ENCODE measurements around the gene CAMK1. TPM values are rescaled to one million over a fixed set of nuclear protein-coding genes. Genes with fewer than 3 reads are reported as not detected.

Gene CAMK1
- total and polyA plus RNA-seq, 2 of the 4 experiments (the other 2 are of a cell fraction), result 33.3 to 36.4 TPM

DNA sequence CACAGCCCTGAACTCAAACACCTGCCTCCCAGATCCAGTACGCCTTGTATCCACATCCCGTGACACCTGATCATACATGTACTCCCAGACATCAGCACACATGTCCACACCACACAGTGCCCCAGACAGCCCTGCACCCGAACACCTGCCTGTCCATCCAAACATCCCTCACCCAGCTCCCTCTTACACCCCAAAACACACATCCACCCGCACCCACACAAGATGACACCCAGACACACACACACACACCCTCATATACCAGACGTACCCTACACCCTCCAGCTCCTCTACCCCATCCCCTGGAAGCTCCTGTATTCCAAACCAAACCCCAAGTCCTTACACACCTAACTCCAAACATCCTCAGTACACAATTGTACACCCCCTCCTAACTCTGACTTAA lies 735 bp downstream of the CAMK1 start:
- H3K9me3 ChIP-seq (ENCODE audit: control insufficient read depth, insufficient read depth, low read length), result no peaks in the 10 kb centered on the region
- in situ Hi-C loops (cut with MboI; ENCODE audit: low sequenced_read_pairs) (no loop called here), dilution Hi-C loops (cut with HindIII; ENCODE audit: low sequenced_read_pairs, unreplicated experiment) (no loop called here), intact Hi-C loops (cut with micrococcal nuclease) (no loop called here)
- H3K9ac ChIP-seq (ENCODE audit: low read depth, low read length), result peak overlapping the region; percentile 63
- H2AK9ac ChIP-seq (replicated peaks; ENCODE audit: low read depth, low read length, poor library complexity), result peak overlapping the region; percentile 87
- peak overlapping the region; percentile 73 to 76; a peak in 3 of 4 replicates for H4K8ac ChIP-seq (ENCODE audit: low read depth in 2 of 2, low read length in 2 of 2)
- ChIA-PET CTCF (no interaction called here), POLR2A (ENCODE audit: unreplicated experiment) (no interaction called here)
- H3K4me2 ChIP-seq (ENCODE audit: low read depth, low read length), result peak overlapping the region; percentile 97
- H2AK5ac ChIP-seq (ENCODE audit: low read depth, low read length), result peak overlapping the region; percentile 96
- peaks cover 8% of the 10 kb centered on the region; the same call in 1 of the 2 replicates for H4K20me1 ChIP-seq (ENCODE audit: insufficient read depth, low read length)
- DNase-seq, result no peak
- 0 out of 3 replicates have a peak overlapping the region, but pooled peaks have one; percentile 48 for H2BK15ac ChIP-seq (ENCODE audit: low read depth, low read length)
- 0 out of 2 replicates have a peak overlapping the region, but pooled peaks have one; percentile 25 for H4K5ac ChIP-seq (ENCODE audit: low read depth, low read length)
- no peak for TF ChIP-seq FOS (IDR thresholded peaks at IDR 0.05; ENCODE audit: low read depth, low read length)
- no peak for TF ChIP-seq SMC3 (IDR thresholded peaks at IDR 0.05; ENCODE audit: low read depth, low read length)
- TF ChIP-seq BHLHE40 (IDR thresholded peaks at IDR 0.05; ENCODE audit: low read depth, low read length), result no peak
- no peak for TF ChIP-seq MXI1 (IDR thresholded peaks at IDR 0.05; ENCODE audit: borderline replicate concordance, low read depth, low read length)
- TF ChIP-seq RFX5 (IDR thresholded peaks at IDR 0.05; ENCODE audit: low read depth, low read length), result no peak
- no peak for TF ChIP-seq CHD1 (IDR thresholded peaks at IDR 0.05; ENCODE audit: low read depth, low read length)
- TF ChIP-seq MAFK (IDR thresholded peaks at IDR 0.05; ENCODE audit: low read depth, low read length), result no peak
- no peak for TF ChIP-seq CEBPB (IDR thresholded peaks at IDR 0.05; ENCODE audit: low read depth, low read length)
- TF ChIP-seq, protein P1, sequence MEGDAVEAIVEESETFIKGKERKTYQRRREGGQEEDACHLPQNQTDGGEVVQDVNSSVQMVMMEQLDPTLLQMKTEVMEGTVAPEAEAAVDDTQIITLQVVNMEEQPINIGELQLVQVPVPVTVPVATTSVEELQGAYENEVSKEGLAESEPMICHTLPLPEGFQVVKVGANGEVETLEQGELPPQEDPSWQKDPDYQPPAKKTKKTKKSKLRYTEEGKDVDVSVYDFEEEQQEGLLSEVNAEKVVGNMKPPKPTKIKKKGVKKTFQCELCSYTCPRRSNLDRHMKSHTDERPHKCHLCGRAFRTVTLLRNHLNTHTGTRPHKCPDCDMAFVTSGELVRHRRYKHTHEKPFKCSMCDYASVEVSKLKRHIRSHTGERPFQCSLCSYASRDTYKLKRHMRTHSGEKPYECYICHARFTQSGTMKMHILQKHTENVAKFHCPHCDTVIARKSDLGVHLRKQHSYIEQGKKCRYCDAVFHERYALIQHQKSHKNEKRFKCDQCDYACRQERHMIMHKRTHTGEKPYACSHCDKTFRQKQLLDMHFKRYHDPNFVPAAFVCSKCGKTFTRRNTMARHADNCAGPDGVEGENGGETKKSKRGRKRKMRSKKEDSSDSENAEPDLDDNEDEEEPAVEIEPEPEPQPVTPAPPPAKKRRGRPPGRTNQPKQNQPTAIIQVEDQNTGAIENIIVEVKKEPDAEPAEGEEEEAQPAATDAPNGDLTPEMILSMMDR (conservative IDR thresholded peaks at IDR 0.05; ENCODE audit: low read depth, low read length), result no peak
- TF ChIP-seq, protein P2, sequence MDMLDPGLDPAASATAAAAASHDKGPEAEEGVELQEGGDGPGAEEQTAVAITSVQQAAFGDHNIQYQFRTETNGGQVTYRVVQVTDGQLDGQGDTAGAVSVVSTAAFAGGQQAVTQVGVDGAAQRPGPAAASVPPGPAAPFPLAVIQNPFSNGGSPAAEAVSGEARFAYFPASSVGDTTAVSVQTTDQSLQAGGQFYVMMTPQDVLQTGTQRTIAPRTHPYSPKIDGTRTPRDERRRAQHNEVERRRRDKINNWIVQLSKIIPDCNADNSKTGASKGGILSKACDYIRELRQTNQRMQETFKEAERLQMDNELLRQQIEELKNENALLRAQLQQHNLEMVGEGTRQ (IDR thresholded peaks at IDR 0.05; ENCODE audit: low read depth, low read length), result no peak
- TF ChIP-seq, protein P3, sequence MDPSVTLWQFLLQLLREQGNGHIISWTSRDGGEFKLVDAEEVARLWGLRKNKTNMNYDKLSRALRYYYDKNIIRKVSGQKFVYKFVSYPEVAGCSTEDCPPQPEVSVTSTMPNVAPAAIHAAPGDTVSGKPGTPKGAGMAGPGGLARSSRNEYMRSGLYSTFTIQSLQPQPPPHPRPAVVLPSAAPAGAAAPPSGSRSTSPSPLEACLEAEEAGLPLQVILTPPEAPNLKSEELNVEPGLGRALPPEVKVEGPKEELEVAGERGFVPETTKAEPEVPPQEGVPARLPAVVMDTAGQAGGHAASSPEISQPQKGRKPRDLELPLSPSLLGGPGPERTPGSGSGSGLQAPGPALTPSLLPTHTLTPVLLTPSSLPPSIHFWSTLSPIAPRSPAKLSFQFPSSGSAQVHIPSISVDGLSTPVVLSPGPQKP (IDR thresholded peaks at IDR 0.05; ENCODE audit: borderline replicate concordance, low read depth, low read length), result no peak
- TF ChIP-seq RAD21 (IDR thresholded peaks at IDR 0.05; ENCODE audit: low read length), result no peak
- no peak for TF ChIP-seq POLR2A (IDR thresholded peaks at IDR 0.05; ENCODE audit: low read depth, low read length)
- TF ChIP-seq RCOR1 (IDR thresholded peaks at IDR 0.05; ENCODE audit: insufficient replicate concordance, low read length), result no peak
- no peaks in the 10 kb centered on the region for H3K27me3 ChIP-seq (ENCODE audit: control insufficient read depth, insufficient read depth, low read length)
- 68% methylated on average over 5 of the region's 5 CpGs; no CpG with 5 or more reads in 1 of the 2 experiments for WGBS, 2 experiments (ENCODE audit: extremely low coverage in 2 of 2, insufficient read length in 1 of 2)
- H3K23ac ChIP-seq (ENCODE audit: low read depth, low read length), result peak overlapping the region; percentile 60; the same call in 1 of the 2 replicates
- BruUV-seq (replicated peaks), result no TSS peak
- H2BK120ac ChIP-seq (ENCODE audit: low read depth, low read length), result peak overlapping the region; percentile 14; the same call in 1 of the 2 replicates
- peak overlapping the region; percentile 29; the same call in 1 of the 2 replicates for H3K56ac ChIP-seq (ENCODE audit: extremely low read depth, insufficient read depth, low read length)
- no peak overlapping the region for H3K18ac ChIP-seq (ENCODE audit: low read depth, low read length)
- H4K91ac ChIP-seq (ENCODE audit: insufficient read depth, low read depth, low read length), result 0 out of 2 replicates have a peak overlapping the region, but pooled peaks have one; percentile 16
- peaks cover 1% of the 10 kb centered on the region; the same call in 1 of the 2 replicates for H3K36me3 ChIP-seq (ENCODE audit: control insufficient read depth, insufficient read depth, low read length)
- H2AFZ ChIP-seq (replicated peaks; ENCODE audit: low read length, poor library complexity), result peak overlapping the region; percentile 98
- H2BK20ac ChIP-seq (ENCODE audit: low read depth, low read length), result no peak overlapping the region
- peaks cover 16 to 48% of the 10 kb centered on the region in 2 experiments; a peak in 3 of 4 replicates for H3K79me1 ChIP-seq (ENCODE audit: low read depth in 1 of 2, low read length in 2 of 2)
- peak overlapping the region; percentile 46; the same call in 1 of the 2 replicates for H3K27ac ChIP-seq (ENCODE audit: insufficient read depth, low read length)
- peaks cover 28% of the 10 kb centered on the region for H3K9me1 ChIP-seq (ENCODE audit: insufficient read depth, low read length)
- H3K4me3 ChIP-seq (ENCODE audit: insufficient read depth, low read depth, low read length), result peak overlapping the region; percentile 72
- peak overlapping the region; percentile 40 for H2BK5ac ChIP-seq (ENCODE audit: low read depth, low read length, poor library complexity, severe bottlenecking)
- H3K4me1 ChIP-seq (ENCODE audit: control insufficient read depth, insufficient read depth, low read length), result peaks cover 27% of the 10 kb centered on the region
- ATAC-seq (ENCODE audit: low read depth), result no peak; the same call in 1 of the 2 replicates
- H3K4ac ChIP-seq (ENCODE audit: low read depth, low read length), result peak overlapping the region; percentile 12
- peak overlapping the region; percentile 85; the same call in 1 of the 2 replicates for H3K14ac ChIP-seq (replicated peaks; ENCODE audit: low read depth, low read length)

Measured in IMR-90 (cell line).